Testis (tissue), 3 donors: ENCODE results near the gene TTC36. TPM values are rescaled to one million over a fixed set of nuclear protein-coding genes. Genes with fewer than 3 reads are reported as not detected.

Experiments used
- DNase-seq: peaks from one replicate; pipeline ENCODE4 v3.0.0-alpha.2; 2019
- H3K27ac ChIP-seq, 2 donors: fragments of 200-600 bp; sonication (generic); one replicate each; pipeline ENCODE4 v1.5.1; 2019
- H3K27me3 ChIP-seq: fragments of 200-600 bp; sonication (generic); one replicate; pipeline ENCODE4 v1.5.1; 2019
- H3K36me3 ChIP-seq: fragments of 200-600 bp; sonication (generic); one replicate; pipeline ENCODE4 v1.5.1; 2017; ENCODE audit warnings: low read depth; ENCODE audit errors: missing control alignments
- H3K4me1 ChIP-seq: fragments of 200-600 bp; sonication (generic); one replicate; pipeline ENCODE4 v1.5.1; 2019
- H3K4me3 ChIP-seq, 2 donors: fragments of 200-600 bp; sonication (generic); one replicate each; pipeline ENCODE4 v1.5.1; 2017 to 2019
- H3K9me3 ChIP-seq: fragments of 200-600 bp; sonication (generic); one replicate; pipeline ENCODE4 v1.5.1; 2017
- POLR2A ChIP-seq: fragments of 450-650 bp; IDR thresholded peaks from one replicate; pipeline ENCODE4 v1.6.1; 2017; ENCODE audit warnings: antibody characterized with exemption, mild to moderate bottlenecking, moderate library complexity
- WGBS, 2 donors: methylation state at CpG; one replicate each; pipeline ENCODE4 v1.1.5; 2018; 5-methylcytosine and 5-hydroxymethylcytosine counted together
- intact Hi-C: fragments of 100-400 bp; cut with DNase I; formaldehyde crosslinking; loops from one replicate; pipeline ENCODE4 v1.15.1; 2023; ENCODE audit warnings: low total_unique reads
- polyA plus RNA-seq: library from polyadenylated mRNA; stranded (reverse); fragments of 350-450 nt; fragmentation: Illumina TruSeq; extraction: RNeasy Lipid Tissue Mini Kit (QIAGEN cat#74804); gene quantifications from one replicate; pipeline ENCODE4 v1.2.3, GENCODE V29; 2014; ENCODE audit warnings: low read depth, low replicate concordance; ENCODE audit not compliant: insufficient read depth
- total RNA-seq, 2 donors: library from RNA; depleted of rRNA; stranded (reverse); fragments of >200 nt; gene quantifications; one replicate each; pipeline ENCODE4 v1.2.3, GENCODE V29; 2016
- TF ChIP-seq, protein P1 (sequence below), 3 experiments: fragments of 450-650 bp in 2 of 3; fragments of 200-600 bp in 1 of 3; sonication (generic) in 1 of 3; IDR thresholded peaks; one replicate each; pipeline ENCODE4 v1.5.1; 2016 to 2019; ENCODE audit warnings: antibody characterized with exemption in 3 of 3, mild to moderate bottlenecking in 2 of 3, moderate library complexity in 1 of 3

The TTC36 gene
- total and polyA plus RNA-seq, 3 donors from 2014 or later: 4.9 to 5.7 TPM; not detected in 1

DNA sequence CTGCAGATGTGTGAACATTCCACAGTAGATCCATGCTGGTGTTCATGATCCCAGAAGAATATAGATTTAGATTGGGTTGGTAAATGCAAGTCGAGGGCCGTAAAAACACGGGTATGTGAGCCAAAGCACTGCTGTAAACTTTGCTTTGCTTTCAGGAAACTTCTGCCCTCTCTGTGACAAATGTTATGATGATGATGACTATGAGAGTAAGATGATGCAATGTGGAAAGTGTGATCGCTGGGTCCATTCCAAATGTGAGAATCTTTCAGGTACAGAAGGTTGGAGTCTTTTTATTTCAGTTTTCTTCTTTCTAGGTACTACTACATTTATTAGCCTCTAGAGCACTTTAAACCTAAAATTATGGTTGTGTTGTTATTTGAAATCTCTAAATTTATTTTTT is 36.2 kb upstream of the TTC36 start:
- no peaks in the 10 kb centered on the region for H3K27me3 ChIP-seq
- no peak overlapping the region for H3K4me3 ChIP-seq
- no peaks in the 10 kb centered on the region for H3K9me3 ChIP-seq
- H3K36me3 ChIP-seq: no peaks in the 10 kb centered on the region
- H3K4me1 ChIP-seq: no peaks in the 10 kb centered on the region
- no peak overlapping the region for H3K27ac ChIP-seq
- DNase-seq: no peak
- intact Hi-C loops: loop anchor here (10.0 kb wide), 1 partner anchor 86 kb away; the partner anchor contains the start of gene ATP5MG
- no peak for TF ChIP-seq POLR2A
- TF ChIP-seq, protein P1, sequence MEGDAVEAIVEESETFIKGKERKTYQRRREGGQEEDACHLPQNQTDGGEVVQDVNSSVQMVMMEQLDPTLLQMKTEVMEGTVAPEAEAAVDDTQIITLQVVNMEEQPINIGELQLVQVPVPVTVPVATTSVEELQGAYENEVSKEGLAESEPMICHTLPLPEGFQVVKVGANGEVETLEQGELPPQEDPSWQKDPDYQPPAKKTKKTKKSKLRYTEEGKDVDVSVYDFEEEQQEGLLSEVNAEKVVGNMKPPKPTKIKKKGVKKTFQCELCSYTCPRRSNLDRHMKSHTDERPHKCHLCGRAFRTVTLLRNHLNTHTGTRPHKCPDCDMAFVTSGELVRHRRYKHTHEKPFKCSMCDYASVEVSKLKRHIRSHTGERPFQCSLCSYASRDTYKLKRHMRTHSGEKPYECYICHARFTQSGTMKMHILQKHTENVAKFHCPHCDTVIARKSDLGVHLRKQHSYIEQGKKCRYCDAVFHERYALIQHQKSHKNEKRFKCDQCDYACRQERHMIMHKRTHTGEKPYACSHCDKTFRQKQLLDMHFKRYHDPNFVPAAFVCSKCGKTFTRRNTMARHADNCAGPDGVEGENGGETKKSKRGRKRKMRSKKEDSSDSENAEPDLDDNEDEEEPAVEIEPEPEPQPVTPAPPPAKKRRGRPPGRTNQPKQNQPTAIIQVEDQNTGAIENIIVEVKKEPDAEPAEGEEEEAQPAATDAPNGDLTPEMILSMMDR (IDR thresholded peaks at IDR 0.05): no peak
- WGBS, 2 donors: 86 to 89% methylated on average over 4 of the region's 4 CpGs

DNA sequence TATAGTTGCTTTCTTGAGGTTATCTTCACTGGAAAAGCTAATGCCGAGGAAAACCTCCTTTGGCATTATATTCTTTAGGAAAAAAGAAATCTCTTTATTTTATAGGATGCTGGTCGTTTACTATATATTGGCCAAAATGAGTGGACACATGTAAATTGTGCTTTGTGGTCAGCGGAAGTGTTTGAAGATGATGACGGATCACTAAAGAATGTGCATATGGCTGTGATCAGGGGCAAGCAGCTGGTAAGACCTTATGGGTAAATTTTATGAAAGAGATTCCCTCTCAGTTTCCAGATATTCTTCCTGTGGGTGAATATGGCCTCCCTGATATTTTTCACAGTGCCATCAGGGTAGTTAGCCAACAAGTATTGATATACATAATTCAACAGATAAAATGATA is 29.4 kb upstream of the TTC36 start:
- no peak for TF ChIP-seq POLR2A
- TF ChIP-seq, protein P1 (IDR thresholded peaks at IDR 0.05): no peak
- H3K4me1 ChIP-seq: no peaks in the 10 kb centered on the region
- intact Hi-C loops: loop anchor here (10.0 kb wide), 1 partner anchor 93 kb away; the partner anchor contains the start of gene ATP5MG
- no peaks in the 10 kb centered on the region for H3K9me3 ChIP-seq
- no peaks in the 10 kb centered on the region for H3K27me3 ChIP-seq
- no peak for DNase-seq
- H3K4me3 ChIP-seq: no peak overlapping the region
- WGBS, 2 donors: 90 to 93% methylated on average over 4 of the region's 4 CpGs
- H3K27ac ChIP-seq: no peak overlapping the region
- no peaks in the 10 kb centered on the region for H3K36me3 ChIP-seq

DNA sequence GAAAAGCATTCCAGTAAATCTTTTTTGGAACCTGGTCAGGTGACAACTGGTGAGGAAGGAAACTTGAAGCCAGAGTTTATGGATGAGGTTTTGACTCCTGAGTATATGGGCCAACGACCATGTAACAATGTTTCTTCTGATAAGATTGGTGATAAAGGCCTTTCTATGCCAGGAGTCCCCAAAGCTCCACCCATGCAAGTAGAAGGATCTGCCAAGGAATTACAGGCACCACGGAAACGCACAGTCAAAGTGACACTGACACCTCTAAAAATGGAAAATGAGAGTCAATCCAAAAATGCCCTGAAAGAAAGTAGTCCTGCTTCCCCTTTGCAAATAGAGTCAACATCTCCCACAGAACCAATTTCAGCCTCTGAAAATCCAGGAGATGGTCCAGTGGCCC is 24.1 kb upstream of the TTC36 start:
- Histone ChIP-seq H3K9me3 (no peaks in the 10 kb centered on the region), H3K4me1 (peaks cover 18% of the 10 kb centered on the region), H3K4me3 (no peak overlapping the region), H3K27me3 (no peaks in the 10 kb centered on the region), H3K27ac (no peak overlapping the region), H3K36me3 (no peaks in the 10 kb centered on the region)
- intact Hi-C loops: no loop called here
- WGBS, 2 donors: 55 to 66% methylated on average over 3 of the region's 3 CpGs
- TF ChIP-seq, protein P1 (IDR thresholded peaks at IDR 0.05): no peak
- TF ChIP-seq POLR2A: no peak
- DNase-seq: peak; percentile 56

DNA sequence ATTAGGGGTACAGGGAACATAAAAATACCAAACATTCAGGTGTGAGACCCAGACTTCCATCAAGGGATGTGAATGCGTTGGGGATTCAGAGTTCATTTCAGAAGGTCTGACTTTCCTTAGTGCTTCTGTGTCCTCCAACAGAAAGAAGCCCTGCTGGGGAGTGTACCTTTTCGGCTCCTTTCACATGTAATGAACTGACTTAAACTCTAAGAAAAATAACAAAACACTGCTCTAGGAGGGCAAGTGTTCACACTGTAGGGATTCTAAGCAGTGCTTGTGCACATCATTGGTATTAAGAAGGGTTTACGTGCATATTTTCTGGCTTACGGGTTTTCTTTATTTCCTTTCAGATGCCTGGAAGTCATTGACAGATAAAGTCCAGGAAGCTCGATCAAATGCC is 15.7 kb upstream of the TTC36 start:
- WGBS, 2 donors: 88 to 92% methylated on average over 5 of the region's 5 CpGs
- TF ChIP-seq, protein P1 (IDR thresholded peaks at IDR 0.05): no peak
- TF ChIP-seq POLR2A: no peak

DNA sequence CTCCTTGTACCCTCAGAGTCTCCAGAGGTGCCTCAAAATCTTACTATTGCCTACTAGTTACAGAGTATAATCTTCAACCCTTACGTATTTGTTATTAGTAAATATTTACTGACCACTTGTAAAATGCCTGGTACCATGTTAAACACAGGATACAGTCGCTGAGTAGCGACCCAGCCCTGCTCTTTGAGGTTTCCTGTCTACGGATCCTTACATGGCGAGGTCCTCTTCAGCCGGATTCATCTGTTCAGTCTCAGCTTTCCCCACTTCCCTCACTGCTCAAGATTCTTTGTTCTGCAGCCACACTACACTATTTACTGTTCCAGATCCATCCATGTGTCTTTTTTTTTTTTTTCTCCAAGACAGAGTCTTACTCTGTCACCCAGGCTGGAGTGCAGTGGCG is 13.2 kb upstream of the TTC36 start:
- 87 to 89% methylated on average over 7 of the region's 7 CpGs for WGBS, 2 donors
- TF ChIP-seq, protein P1 (IDR thresholded peaks at IDR 0.05): no peak
- no peak for TF ChIP-seq POLR2A
- Histone ChIP-seq H3K4me1 (no peaks in the 10 kb centered on the region), H3K9me3 (no peaks in the 10 kb centered on the region), H3K36me3 (no peaks in the 10 kb centered on the region), H3K27me3 (no peaks in the 10 kb centered on the region), H3K27ac (no peak overlapping the region), H3K4me3 (no peak overlapping the region)
- intact Hi-C loops: no loop called here
- DNase-seq: no peak

More for the DNA sequence above, 15.7 kb upstream of the TTC36 start:
- peaks cover 3% of the 10 kb centered on the region for H3K4me1 ChIP-seq
- H3K36me3 ChIP-seq: no peaks in the 10 kb centered on the region
- DNase-seq: no peak
- H3K27ac ChIP-seq: no peak overlapping the region
- no peak overlapping the region for H3K4me3 ChIP-seq
- H3K9me3 ChIP-seq: no peaks in the 10 kb centered on the region
- intact Hi-C loops: no loop called here
- no peaks in the 10 kb centered on the region for H3K27me3 ChIP-seq
